Right cardiac atrium (tissue), 5 donors: ENCODE measurements around the gene SORCS2. TPM values are rescaled to one million over a fixed set of nuclear protein-coding genes. Genes with fewer than 3 reads are reported as not detected.

Source experiments
- ATAC-seq, 2 donors: fragments of 200-7000 bp; cut with Tn5 transposase; one replicate each; pipeline versions ENCODE4 v1.8.0 to v1.9.1; 2020; ENCODE audit warnings: moderate library complexity in 2 of 2, mild to moderate bottlenecking in 1 of 2
- DNase-seq, 3 donors: peaks; one replicate each; pipeline ENCODE4 v3.0.0-alpha.2; 2020
- H3K27ac ChIP-seq: one replicate; pipeline ENCODE4 v1.5.1; 2013; ENCODE audit warnings: mild to moderate bottlenecking, low read length, control low read depth, moderate library complexity
- H3K27me3 ChIP-seq: one replicate; pipeline ENCODE4 v1.6.1; 2013; ENCODE audit not compliant: control insufficient read depth, insufficient read depth
- H3K4me1 ChIP-seq: one replicate; pipeline ENCODE4 v1.6.1; 2013; ENCODE audit warnings: low read length; ENCODE audit not compliant: control insufficient read depth, insufficient read depth
- H3K4me3 ChIP-seq: one replicate; pipeline ENCODE4 v1.5.1; 2013; ENCODE audit warnings: low read length, control low read depth
- H3K9me3 ChIP-seq: one replicate; pipeline ENCODE4 v1.6.1; 2013; ENCODE audit warnings: low read length; ENCODE audit not compliant: control insufficient read depth
- whole genome bisulfite sequencing: extraction: QIAGEN DNeasy Blood & Tissue Kit; methylation state at CpG from one replicate; pipeline ENCODE4 v1.1.7; 2013; 5-methylcytosine and 5-hydroxymethylcytosine counted together
- intact Hi-C, 4 donors: fragments of 100-400 bp; cut with DNase I; formaldehyde crosslinking; loops; one replicate each; pipeline versions ENCODE4 v1.11.0 to v1.14.0; 2022 to 2023
- polyA plus RNA-seq: library from polyadenylated mRNA; stranded (reverse); fragments of 200-250 nt; gene quantifications from one replicate; pipeline ENCODE4 v1.2.3, GENCODE V29; 2013
- total RNA-seq, 4 donors: library from RNA; stranded (reverse); fragmentation: NEBNext Ultra II Directional; extraction: Animal tissue kit (Norgen Biotek cat#: 25700); gene quantifications; one replicate each; pipeline ENCODE4 v1.2.1, GENCODE V29; 2021
- donor health status: healthy with polysubstance abuse.
- donor health status: DM: no; HTN: yes; CAD: no.
- donor health status: DM: no; HTN: no; CAD: no.
- donor health status: DM: no; HTN: yes; CAD: no; lungs with severe emphysema.
- donor health status: DM: yes; HTN: yes; CAD: no.

SORCS2 gene
- total and polyA plus RNA-seq, 5 donors, result 2.1 to 7.3 (median 2.7) TPM

GRCh38 chr4:7261087-7261486, 68.7 kb downstream of the SORCS2 start:
- H3K4me1 ChIP-seq, result no peaks in the 10 kb centered on the region
- intact Hi-C loops, result no loop called here
- H3K9me3 ChIP-seq, result no peaks in the 10 kb centered on the region
- H3K4me3 ChIP-seq, result no peak overlapping the region
- no peaks in the 10 kb centered on the region for H3K27me3 ChIP-seq
- WGBS, result 28% methylated on average over 8 of the region's 8 CpGs
- DNase-seq (peak in 1 of 3 donors; percentile 26), ATAC-seq (no peak)
- H3K27ac ChIP-seq, result no peak overlapping the region

DNA sequence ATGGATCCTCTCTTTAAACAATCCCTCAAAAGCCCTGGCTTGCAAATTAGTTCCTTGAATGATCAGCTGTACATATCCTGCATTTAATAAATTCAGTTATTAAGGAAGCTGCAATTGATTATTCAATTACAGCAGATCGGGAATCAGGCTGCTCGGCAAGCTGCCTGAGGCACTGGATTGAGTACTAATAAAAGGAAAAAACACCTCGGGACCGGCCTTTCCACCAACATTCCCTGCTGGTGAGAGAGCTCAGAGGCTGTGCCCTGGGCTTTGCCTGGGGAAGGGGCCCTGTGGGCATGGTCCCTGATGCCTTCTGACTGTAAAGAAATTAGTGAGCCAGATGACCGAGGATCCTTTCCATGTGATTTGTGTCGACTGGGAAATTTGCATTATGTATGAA, 69.2 kb downstream of the SORCS2 start:
- Histone ChIP-seq H3K4me3 (no peak overlapping the region), H3K27ac (no peak overlapping the region), H3K27me3 (no peaks in the 10 kb centered on the region), H3K9me3 (no peaks in the 10 kb centered on the region), H3K4me1 (no peaks in the 10 kb centered on the region)
- WGBS, result 70% methylated on average over 6 of the region's 6 CpGs
- intact Hi-C loops, result no loop called here
- ATAC-seq (no peak), DNase-seq (peak in 1 of 3 donors; percentile 13)

DNA sequence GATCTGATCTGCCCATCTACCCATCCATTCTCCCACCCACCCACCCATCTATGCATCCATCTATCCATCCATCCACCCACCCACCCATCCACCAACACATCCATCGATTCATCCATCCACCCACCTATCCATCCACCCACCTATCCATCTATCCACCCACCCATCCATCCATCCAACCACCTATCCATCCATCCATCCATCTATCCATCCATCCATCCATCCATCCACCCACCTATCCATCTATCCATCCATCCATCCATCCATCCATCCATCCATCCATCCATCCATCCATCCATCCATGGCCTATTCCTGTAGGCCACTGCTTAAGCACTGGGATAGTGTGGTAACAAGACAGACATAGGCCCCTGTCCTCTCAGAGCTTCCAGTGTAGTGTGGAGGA, 69.8 kb downstream of the SORCS2 start:
- H3K27me3 ChIP-seq, result no peaks in the 10 kb centered on the region
- no peaks in the 10 kb centered on the region for H3K4me1 ChIP-seq
- no peak overlapping the region for H3K27ac ChIP-seq
- WGBS, result 87% methylated on average over 1 of the region's 1 CpG
- DNase-seq, result no peak
- ATAC-seq, result no peak
- intact Hi-C loops, result no loop called here
- no peak overlapping the region for H3K4me3 ChIP-seq
- H3K9me3 ChIP-seq, result no peaks in the 10 kb centered on the region

DNA sequence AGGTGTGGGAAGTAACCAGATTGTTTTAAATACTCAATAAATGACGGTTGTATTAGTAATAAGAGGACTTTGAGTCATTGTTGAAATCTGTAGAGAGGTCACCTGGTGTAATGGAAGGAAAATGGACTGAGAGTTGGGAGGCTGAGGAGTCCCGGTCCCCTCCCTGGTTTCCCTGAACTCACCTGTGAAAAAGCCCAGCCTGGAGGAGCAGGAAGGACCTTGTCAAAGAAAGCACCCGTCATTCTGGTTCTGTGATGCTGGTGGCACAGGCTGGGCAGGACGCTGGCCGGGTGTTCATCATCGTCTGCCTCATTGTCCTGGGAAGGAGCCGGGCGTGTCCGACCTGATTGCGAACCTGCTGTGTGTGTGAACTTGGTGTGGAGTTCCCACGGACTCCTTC, 70.8 kb downstream of the SORCS2 start:
- no peaks in the 10 kb centered on the region for H3K27me3 ChIP-seq
- H3K4me3 ChIP-seq, result no peak overlapping the region
- H3K9me3 ChIP-seq, result no peaks in the 10 kb centered on the region
- H3K27ac ChIP-seq, result no peak overlapping the region
- DNase-seq (peak in 1 of 3 donors; percentile 23), ATAC-seq (no peak)
- 80% methylated on average over 11 of the region's 11 CpGs for WGBS
- intact Hi-C loops, result no loop called here
- no peaks in the 10 kb centered on the region for H3K4me1 ChIP-seq

DNA sequence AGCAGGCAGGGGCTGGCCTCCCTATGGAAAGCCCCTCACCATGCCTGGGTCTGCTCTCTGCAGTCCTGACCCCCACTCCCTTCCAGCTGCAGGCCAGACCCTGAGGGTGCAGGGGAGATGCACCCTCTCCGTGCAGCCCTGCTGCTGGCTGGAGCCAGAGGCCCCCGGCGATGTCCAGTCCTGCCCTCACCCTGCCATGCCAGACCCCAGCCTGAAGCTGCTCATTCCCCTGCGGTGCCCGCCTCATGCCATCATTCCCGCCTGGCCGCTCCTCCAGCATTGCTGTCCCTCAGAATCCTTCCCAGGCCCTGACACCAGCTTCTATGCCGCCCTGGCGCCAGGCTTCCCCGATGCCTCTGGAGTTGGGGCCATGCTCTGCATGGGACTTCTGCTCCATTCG, 72.4 kb downstream of the SORCS2 start:
- H3K27ac ChIP-seq, result no peak overlapping the region
- no peaks in the 10 kb centered on the region for H3K27me3 ChIP-seq
- no peaks in the 10 kb centered on the region for H3K9me3 ChIP-seq
- 87% methylated on average over 11 of the region's 11 CpGs for WGBS
- no peak for ATAC-seq
- no peak overlapping the region for H3K4me3 ChIP-seq
- DNase-seq, result no peak
- H3K4me1 ChIP-seq, result no peaks in the 10 kb centered on the region
- intact Hi-C loops, result no loop called here

DNA sequence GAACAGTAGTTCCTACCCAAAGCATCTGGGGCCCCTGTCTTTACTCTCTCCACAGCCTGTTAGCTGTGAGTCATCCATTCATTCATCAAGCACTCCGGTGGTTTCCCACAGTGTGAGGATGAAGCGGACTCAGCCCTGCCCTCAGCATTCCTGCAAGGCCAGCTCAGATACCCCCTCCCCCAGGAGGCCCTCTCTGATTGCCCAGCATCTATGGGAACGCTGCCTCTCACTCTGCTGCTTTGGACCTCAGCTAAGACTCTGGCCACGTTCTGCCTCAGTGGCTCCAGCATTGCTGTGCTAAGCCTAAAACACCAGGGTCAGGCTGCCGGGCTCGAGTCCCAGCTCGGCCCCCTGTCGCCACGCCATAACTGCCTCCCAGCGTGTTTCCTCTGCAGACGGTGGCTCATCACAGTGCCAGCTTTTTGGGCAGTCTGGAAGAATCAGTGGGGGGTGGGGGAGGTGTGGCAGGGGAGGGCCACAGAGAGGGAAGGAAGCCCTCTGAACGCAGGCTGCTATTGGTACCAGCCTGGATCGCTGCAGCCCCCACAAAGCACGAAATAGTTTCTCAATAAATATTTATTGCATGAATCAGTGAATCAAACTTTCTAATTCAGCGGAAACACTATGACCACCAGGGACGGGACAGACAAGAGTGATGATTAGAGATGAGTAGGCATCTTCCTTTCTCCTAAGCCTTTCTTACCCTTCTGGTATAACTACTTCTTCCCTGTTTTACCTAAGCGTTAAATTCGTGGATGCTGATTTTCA, 74.4 kb downstream of the SORCS2 start:
- no peaks in the 10 kb centered on the region for H3K27me3 ChIP-seq
- 73% methylated on average over 18 of the region's 18 CpGs for WGBS
- H3K4me1 ChIP-seq, result no peaks in the 10 kb centered on the region
- no peak overlapping the region for H3K4me3 ChIP-seq
- H3K9me3 ChIP-seq, result no peaks in the 10 kb centered on the region
- DNase-seq, result no peak
- ATAC-seq, result no peak
- no peak overlapping the region for H3K27ac ChIP-seq
- intact Hi-C loops, result no loop called here

GRCh38 chr4:7267829-7268228, 75.5 kb downstream of the SORCS2 start:
- no peak overlapping the region for H3K27ac ChIP-seq
- intact Hi-C loops, result no loop called here
- H3K4me1 ChIP-seq, result no peaks in the 10 kb centered on the region
- WGBS, result 86% methylated on average over 7 of the region's 7 CpGs
- H3K9me3 ChIP-seq, result no peaks in the 10 kb centered on the region
- no peak for DNase-seq
- no peak for ATAC-seq
- no peak overlapping the region for H3K4me3 ChIP-seq
- no peaks in the 10 kb centered on the region for H3K27me3 ChIP-seq

DNA sequence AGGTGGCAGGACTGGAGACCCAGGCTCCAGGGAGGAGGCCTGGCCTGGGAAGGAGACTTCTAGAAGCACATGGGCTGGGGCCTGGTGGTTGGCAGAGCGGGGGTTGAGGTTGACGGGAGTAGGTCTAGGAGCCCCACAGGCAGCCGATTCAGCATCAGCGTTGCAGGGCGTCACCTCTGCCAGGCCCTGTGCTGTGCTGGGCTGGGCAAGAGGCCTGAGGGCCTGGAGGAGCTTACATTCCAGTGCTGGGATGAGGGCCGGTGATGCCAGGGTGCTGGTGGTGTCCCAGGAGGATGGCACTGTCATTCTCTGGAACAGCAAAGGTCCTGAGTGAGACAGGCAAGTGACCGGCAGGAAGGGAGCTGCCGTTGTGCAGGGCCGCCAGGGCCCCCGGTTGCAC, 76.6 kb downstream of the SORCS2 start:
- no peak for ATAC-seq
- H3K4me3 ChIP-seq, result no peak overlapping the region
- no peaks in the 10 kb centered on the region for H3K4me1 ChIP-seq
- no peak for DNase-seq
- H3K27ac ChIP-seq, result no peak overlapping the region
- WGBS, result 92% methylated on average over 10 of the region's 10 CpGs
- no peaks in the 10 kb centered on the region for H3K9me3 ChIP-seq
- no peaks in the 10 kb centered on the region for H3K27me3 ChIP-seq
- intact Hi-C loops, result no loop called here

- no peak for ATAC-seq
- Histone ChIP-seq H3K27ac (no peak overlapping the region), H3K4me1 (no peaks in the 10 kb centered on the region), H3K4me3 (no peak overlapping the region), H3K27me3 (no peaks in the 10 kb centered on the region), H3K9me3 (no peaks in the 10 kb centered on the region)
- intact Hi-C loops, result no loop called here
- 93% methylated on average over 17 of the region's 17 CpGs for WGBS
- DNase-seq, result no peak
Observed at GRCh38 chr4:7270121-7270520, 77.8 kb downstream of the SORCS2 start.

DNA sequence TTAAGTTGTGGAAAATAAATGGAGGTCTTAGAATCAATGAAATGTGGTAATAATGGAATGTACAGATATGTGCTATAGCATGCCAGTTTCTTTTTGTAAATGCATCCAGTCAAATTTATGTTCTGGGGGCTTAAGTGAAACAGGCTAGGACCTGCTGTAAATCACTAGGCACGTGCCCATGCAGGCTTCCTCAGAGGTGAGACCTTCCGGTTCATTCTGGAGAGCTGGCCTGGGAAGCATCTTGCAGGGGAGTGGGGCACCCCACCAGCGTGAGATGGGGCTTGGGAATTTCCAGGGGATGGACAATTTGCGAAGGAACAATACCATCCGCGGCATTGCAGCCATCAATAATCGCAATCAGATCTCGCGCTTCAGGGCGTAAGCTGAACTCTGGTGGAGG, 80.1 kb downstream of the SORCS2 start:
- no peak for ATAC-seq
- no peak overlapping the region for H3K4me3 ChIP-seq
- H3K27ac ChIP-seq, result no peak overlapping the region
- WGBS, result 92% methylated on average over 10 of the region's 10 CpGs
- no peak for DNase-seq
- intact Hi-C loops, result no loop called here
- H3K9me3 ChIP-seq, result no peaks in the 10 kb centered on the region
- no peaks in the 10 kb centered on the region for H3K27me3 ChIP-seq
- no peaks in the 10 kb centered on the region for H3K4me1 ChIP-seq

DNA sequence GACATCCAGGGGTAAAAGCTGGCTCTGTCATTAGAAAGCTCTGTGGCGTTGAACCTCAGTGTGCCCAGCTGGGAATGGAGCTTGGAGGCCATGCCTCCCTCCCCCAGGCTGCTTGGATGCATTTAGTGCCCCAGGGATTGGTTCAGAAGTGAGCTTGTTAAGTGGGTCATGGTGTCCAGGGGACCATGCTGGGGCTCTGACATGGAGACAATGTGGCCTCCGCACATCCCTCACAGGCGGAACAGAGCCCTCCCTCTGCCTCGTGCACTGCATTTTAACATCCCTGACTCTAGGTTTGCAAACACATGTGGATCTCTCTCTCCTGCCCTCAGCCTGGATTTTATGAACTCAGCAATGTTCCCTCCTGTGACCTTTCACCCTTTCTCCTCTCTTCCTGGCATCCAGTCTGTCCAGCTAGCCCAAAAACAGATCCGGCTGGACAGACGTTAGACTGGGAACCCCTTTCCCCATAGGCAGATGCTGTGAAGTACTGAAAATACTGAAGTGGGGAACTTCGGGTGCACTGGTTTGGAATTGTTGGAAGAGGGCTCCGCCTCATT, 81.5 kb downstream of the SORCS2 start:
- DNase-seq (no peak), ATAC-seq (no peak)
- Histone ChIP-seq H3K9me3 (no peaks in the 10 kb centered on the region), H3K27me3 (no peaks in the 10 kb centered on the region), H3K4me3 (no peak overlapping the region), H3K4me1 (no peaks in the 10 kb centered on the region), H3K27ac (no peak overlapping the region)
- intact Hi-C loops, result no loop called here
- WGBS, result 84% methylated on average over 8 of the region's 8 CpGs
